HL-60 (cell line): Measurements from ENCODE around the gene MAEA.

Source experiments
- DNase-seq, 2 experiments: peaks; one replicate each; pipeline ENCODE4 v3.0.0-alpha.2; 2010 to 2020; ENCODE audit warnings: low read depth in 1 of 2, low spot score in 1 of 2
- H3K27ac ChIP-seq: fragments of 250-450 bp; sonication (Bioruptor Pico); replicated peaks from 2 replicates; pipeline ENCODE4 v1.5.1; 2020; ENCODE audit warnings: mild to moderate bottlenecking, moderate library complexity
- H3K27me3 ChIP-seq: fragments of 250-450 bp; sonication (Bioruptor Pico); 2 replicates; pipeline ENCODE4 v1.5.1; 2021; ENCODE audit warnings: mild to moderate bottlenecking, moderate library complexity; ENCODE audit not compliant: insufficient read depth, poor library complexity, severe bottlenecking
- H3K4me3 ChIP-seq: replicated peaks from 2 replicates; pipeline ENCODE4 v1.5.1; 2011; ENCODE audit warnings: mild to moderate bottlenecking, control low read depth, low read length; ENCODE audit not compliant: insufficient read depth
- GABPA ChIP-seq: IDR thresholded peaks from 2 replicates; pipeline ENCODE4 v1.6.1; 2012; ENCODE audit warnings: low read depth
- POLR2AphosphoS5 ChIP-seq: IDR thresholded peaks from 2 replicates; pipeline ENCODE4 v1.6.1; 2012; ENCODE audit warnings: low read depth
- SPI1 ChIP-seq: IDR thresholded peaks from 2 replicates; pipeline ENCODE4 v1.6.1; 2012; ENCODE audit warnings: low read depth, mild to moderate bottlenecking, borderline replicate concordance
- TF ChIP-seq, protein P1 (sequence below): IDR thresholded peaks from one replicate; pipeline ENCODE4 v1.5.1; 2011; ENCODE audit warnings: low read length, control low read depth, inconsistent platforms; ENCODE audit not compliant: insufficient read depth
- TF ChIP-seq, protein P2 (sequence below): IDR thresholded peaks from 2 replicates; pipeline ENCODE4 v1.6.1; 2012; ENCODE audit warnings: low read depth; ENCODE audit not compliant: insufficient replicate concordance

MAEA gene

GRCh38 chr4:1246901-1247863 lies 42.5 kb upstream of the MAEA start:
- H3K27me3 ChIP-seq: no peaks in the 10 kb centered on the region
- TF ChIP-seq POLR2AphosphoS5: no peak; the same call in 1 of the 2 replicates
- TF ChIP-seq, protein P1, sequence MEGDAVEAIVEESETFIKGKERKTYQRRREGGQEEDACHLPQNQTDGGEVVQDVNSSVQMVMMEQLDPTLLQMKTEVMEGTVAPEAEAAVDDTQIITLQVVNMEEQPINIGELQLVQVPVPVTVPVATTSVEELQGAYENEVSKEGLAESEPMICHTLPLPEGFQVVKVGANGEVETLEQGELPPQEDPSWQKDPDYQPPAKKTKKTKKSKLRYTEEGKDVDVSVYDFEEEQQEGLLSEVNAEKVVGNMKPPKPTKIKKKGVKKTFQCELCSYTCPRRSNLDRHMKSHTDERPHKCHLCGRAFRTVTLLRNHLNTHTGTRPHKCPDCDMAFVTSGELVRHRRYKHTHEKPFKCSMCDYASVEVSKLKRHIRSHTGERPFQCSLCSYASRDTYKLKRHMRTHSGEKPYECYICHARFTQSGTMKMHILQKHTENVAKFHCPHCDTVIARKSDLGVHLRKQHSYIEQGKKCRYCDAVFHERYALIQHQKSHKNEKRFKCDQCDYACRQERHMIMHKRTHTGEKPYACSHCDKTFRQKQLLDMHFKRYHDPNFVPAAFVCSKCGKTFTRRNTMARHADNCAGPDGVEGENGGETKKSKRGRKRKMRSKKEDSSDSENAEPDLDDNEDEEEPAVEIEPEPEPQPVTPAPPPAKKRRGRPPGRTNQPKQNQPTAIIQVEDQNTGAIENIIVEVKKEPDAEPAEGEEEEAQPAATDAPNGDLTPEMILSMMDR: no peak
- TF ChIP-seq SPI1: no peak
- TF ChIP-seq, protein P2, sequence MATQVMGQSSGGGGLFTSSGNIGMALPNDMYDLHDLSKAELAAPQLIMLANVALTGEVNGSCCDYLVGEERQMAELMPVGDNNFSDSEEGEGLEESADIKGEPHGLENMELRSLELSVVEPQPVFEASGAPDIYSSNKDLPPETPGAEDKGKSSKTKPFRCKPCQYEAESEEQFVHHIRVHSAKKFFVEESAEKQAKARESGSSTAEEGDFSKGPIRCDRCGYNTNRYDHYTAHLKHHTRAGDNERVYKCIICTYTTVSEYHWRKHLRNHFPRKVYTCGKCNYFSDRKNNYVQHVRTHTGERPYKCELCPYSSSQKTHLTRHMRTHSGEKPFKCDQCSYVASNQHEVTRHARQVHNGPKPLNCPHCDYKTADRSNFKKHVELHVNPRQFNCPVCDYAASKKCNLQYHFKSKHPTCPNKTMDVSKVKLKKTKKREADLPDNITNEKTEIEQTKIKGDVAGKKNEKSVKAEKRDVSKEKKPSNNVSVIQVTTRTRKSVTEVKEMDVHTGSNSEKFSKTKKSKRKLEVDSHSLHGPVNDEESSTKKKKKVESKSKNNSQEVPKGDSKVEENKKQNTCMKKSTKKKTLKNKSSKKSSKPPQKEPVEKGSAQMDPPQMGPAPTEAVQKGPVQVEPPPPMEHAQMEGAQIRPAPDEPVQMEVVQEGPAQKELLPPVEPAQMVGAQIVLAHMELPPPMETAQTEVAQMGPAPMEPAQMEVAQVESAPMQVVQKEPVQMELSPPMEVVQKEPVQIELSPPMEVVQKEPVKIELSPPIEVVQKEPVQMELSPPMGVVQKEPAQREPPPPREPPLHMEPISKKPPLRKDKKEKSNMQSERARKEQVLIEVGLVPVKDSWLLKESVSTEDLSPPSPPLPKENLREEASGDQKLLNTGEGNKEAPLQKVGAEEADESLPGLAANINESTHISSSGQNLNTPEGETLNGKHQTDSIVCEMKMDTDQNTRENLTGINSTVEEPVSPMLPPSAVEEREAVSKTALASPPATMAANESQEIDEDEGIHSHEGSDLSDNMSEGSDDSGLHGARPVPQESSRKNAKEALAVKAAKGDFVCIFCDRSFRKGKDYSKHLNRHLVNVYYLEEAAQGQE: no peak
- TF ChIP-seq GABPA: no peak

GRCh38 chr4:1247864-1248244 lies 41.8 kb upstream of the MAEA start:
- peak overlapping the region; percentile 99 for H3K27ac ChIP-seq
- no peak for TF ChIP-seq SPI1
- TF ChIP-seq, protein P1: no peak
- no peak for TF ChIP-seq POLR2AphosphoS5
- TF ChIP-seq, protein P2: peak; percentile 17
- no peaks in the 10 kb centered on the region for H3K27me3 ChIP-seq
- DNase-seq: no peak
- H3K4me3 ChIP-seq: peak overlapping the region; percentile 65

More at GRCh38 chr4:1246901-1247863, 42.5 kb upstream of the MAEA start:
- Histone ChIP-seq H3K27ac (peak overlapping the region; percentile 99), H3K4me3 (peak overlapping the region; percentile 65)
- DNase-seq: peak in 1 of 2 experiments; percentile 57

GRCh38 chr4:1248245-1249147 lies 41.2 kb upstream of the MAEA start, which contains the start of gene CTBP1:
TSS of gene CTBP1 (minus strand) at chr4:1249130. CDS start at chr4:1241331, 7,799 bp downstream.
- peak; percentile 70 for DNase-seq
- Histone ChIP-seq H3K27me3 (no peaks in the 10 kb centered on the region), H3K4me3 (peak within 1 kb of the TSS; percentile 65), H3K27ac (peak within 1 kb of the TSS; percentile 99)
- TF ChIP-seq POLR2AphosphoS5: peak; percentile 65; the same call in 1 of the 2 replicates
- no peak for TF ChIP-seq GABPA
